ENCODE results near the gene SLC10A1. TPM values are rescaled to one million over a fixed set of nuclear protein-coding genes. Genes with fewer than 3 reads are reported as not detected.

The SLC10A1 gene
- total RNA-seq, 1 experiment from 2014 or later = not detected

GRCh38 chr14:69780952-69781351 lies 16.1 kb downstream of the SLC10A1 start:
- intact Hi-C loops (cut with micrococcal nuclease; ENCODE audit: unreplicated experiment) = no loop called here
- no peak overlapping the region for H3K27ac ChIP-seq (ENCODE audit: low read depth, low read length, poor library complexity, severe bottlenecking)
- H3K27me3 ChIP-seq (replicated peaks; ENCODE audit: insufficient read depth, low read depth, low read length, poor library complexity) = no peaks in the 10 kb centered on the region
- BruUV-seq (replicated peaks) = no TSS peak
- H3K4me3 ChIP-seq (ENCODE audit: low read depth, low read length, poor library complexity, severe bottlenecking) = no peak overlapping the region
- TF ChIP-seq EZH2 (IDR thresholded peaks at IDR 0.05; ENCODE audit: borderline replicate concordance, low read depth, low read length, poor library complexity, severe bottlenecking) = no peak
- TF ChIP-seq, protein P1, sequence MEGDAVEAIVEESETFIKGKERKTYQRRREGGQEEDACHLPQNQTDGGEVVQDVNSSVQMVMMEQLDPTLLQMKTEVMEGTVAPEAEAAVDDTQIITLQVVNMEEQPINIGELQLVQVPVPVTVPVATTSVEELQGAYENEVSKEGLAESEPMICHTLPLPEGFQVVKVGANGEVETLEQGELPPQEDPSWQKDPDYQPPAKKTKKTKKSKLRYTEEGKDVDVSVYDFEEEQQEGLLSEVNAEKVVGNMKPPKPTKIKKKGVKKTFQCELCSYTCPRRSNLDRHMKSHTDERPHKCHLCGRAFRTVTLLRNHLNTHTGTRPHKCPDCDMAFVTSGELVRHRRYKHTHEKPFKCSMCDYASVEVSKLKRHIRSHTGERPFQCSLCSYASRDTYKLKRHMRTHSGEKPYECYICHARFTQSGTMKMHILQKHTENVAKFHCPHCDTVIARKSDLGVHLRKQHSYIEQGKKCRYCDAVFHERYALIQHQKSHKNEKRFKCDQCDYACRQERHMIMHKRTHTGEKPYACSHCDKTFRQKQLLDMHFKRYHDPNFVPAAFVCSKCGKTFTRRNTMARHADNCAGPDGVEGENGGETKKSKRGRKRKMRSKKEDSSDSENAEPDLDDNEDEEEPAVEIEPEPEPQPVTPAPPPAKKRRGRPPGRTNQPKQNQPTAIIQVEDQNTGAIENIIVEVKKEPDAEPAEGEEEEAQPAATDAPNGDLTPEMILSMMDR (conservative IDR thresholded peaks at IDR 0.05; ENCODE audit: low read depth, low read length) = no peak
- H3K9me3 ChIP-seq (ENCODE audit: low read depth, low read length, poor library complexity, severe bottlenecking) = no peaks in the 10 kb centered on the region
- ChIA-PET CTCF (no interaction called here), POLR2A (ENCODE audit: low non-redundant PET) (no interaction called here)
- H3K36me3 ChIP-seq (ENCODE audit: insufficient read depth, low read length, poor library complexity, severe bottlenecking) = peaks cover 23% of the 10 kb centered on the region
- no peak for DNase-seq (ENCODE audit: low spot score)
- H3K4me1 ChIP-seq (ENCODE audit: insufficient read depth, low read length, poor library complexity, severe bottlenecking) = no peaks in the 10 kb centered on the region

DNA sequence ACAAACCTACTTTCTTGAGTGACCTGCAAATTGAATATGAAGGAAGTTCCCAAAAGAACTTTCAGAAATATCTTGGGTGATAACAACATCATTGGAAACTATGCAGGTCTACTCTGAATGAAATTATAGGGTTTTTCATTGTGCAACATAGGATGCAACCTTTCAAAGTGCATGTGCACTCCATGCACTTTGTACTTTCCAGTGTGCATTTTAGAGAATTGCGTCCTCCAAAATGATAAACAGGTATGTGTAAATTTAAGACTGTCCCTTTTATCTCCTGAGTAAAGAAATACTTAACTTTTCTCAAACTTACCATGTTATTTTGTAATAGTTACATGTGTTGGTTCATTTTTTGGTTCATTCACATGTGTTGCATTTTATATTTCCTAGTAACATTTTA lies 16.9 kb downstream of the SLC10A1 start:
- POLR2A ChIA-PET (ENCODE audit: low non-redundant PET) = no interaction called here
- H3K4me3 ChIP-seq (ENCODE audit: low read depth, low read length, poor library complexity, severe bottlenecking) = no peak overlapping the region
- intact Hi-C loops (cut with micrococcal nuclease; ENCODE audit: unreplicated experiment) = no loop called here
- no peaks in the 10 kb centered on the region for H3K9me3 ChIP-seq (ENCODE audit: low read depth, low read length, poor library complexity, severe bottlenecking)
- BruUV-seq (replicated peaks) = no TSS peak
- DNase-seq (ENCODE audit: low spot score) = no peak
- CTCF ChIA-PET = no interaction called here
- H3K4me1 ChIP-seq (ENCODE audit: insufficient read depth, low read length, poor library complexity, severe bottlenecking) = no peaks in the 10 kb centered on the region
- H3K27me3 ChIP-seq (replicated peaks; ENCODE audit: insufficient read depth, low read depth, low read length, poor library complexity) = no peaks in the 10 kb centered on the region
- TF ChIP-seq EZH2 (IDR thresholded peaks at IDR 0.05; ENCODE audit: borderline replicate concordance, low read depth, low read length, poor library complexity, severe bottlenecking) = no peak
- TF ChIP-seq, protein P1 (conservative IDR thresholded peaks at IDR 0.05; ENCODE audit: low read depth, low read length) = no peak
- H3K36me3 ChIP-seq (ENCODE audit: insufficient read depth, low read length, poor library complexity, severe bottlenecking) = peaks cover 30% of the 10 kb centered on the region
- H3K27ac ChIP-seq (ENCODE audit: low read depth, low read length, poor library complexity, severe bottlenecking) = no peak overlapping the region

DNA sequence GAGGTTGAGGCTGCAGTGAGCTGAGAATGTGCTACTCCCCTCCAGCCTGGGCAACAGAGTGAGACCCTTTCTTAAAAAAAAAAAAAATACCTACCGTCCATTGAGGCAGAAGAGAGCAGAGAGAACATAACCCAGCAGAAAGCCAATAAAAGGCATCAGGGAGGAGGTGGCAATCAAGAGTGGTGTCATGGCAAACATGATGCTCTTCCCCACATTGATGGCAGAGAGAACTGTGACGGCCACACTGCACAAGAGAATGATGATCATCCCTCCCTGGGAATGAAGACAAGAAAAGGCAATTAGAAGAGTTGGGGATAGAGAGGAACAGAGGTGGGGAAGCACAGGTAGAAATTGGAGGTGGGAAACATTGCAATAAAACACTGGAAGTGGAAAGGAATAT lies 18.0 kb downstream of the SLC10A1 start:
- POLR2A ChIA-PET (ENCODE audit: low non-redundant PET) = no interaction called here
- Histone ChIP-seq H3K36me3 (ENCODE audit: insufficient read depth, low read length, poor library complexity, severe bottlenecking) (peaks cover 40% of the 10 kb centered on the region), H3K27me3 (replicated peaks; ENCODE audit: insufficient read depth, low read depth, low read length, poor library complexity) (no peaks in the 10 kb centered on the region), H3K4me1 (ENCODE audit: insufficient read depth, low read length, poor library complexity, severe bottlenecking) (no peaks in the 10 kb centered on the region), H3K9me3 (ENCODE audit: low read depth, low read length, poor library complexity, severe bottlenecking) (no peaks in the 10 kb centered on the region), H3K4me3 (ENCODE audit: low read depth, low read length, poor library complexity, severe bottlenecking) (no peak overlapping the region), H3K27ac (ENCODE audit: low read depth, low read length, poor library complexity, severe bottlenecking) (no peak overlapping the region)
- intact Hi-C loops (cut with micrococcal nuclease; ENCODE audit: unreplicated experiment) = no loop called here
- no TSS peak for BruUV-seq (replicated peaks)
- CTCF ChIA-PET = no interaction called here
- no peak for DNase-seq (ENCODE audit: low spot score)
- TF ChIP-seq, protein P1 (conservative IDR thresholded peaks at IDR 0.05; ENCODE audit: low read depth, low read length) = no peak
- TF ChIP-seq EZH2 (IDR thresholded peaks at IDR 0.05; ENCODE audit: borderline replicate concordance, low read depth, low read length, poor library complexity, severe bottlenecking) = no peak

Measured in A673 (cell line).